SK-N-SH treated with all-trans-retinoic acid at 6 μM for 48 hours (cell line): Measurements from ENCODE around the gene SSBP2.

ENCODE experiments used
- ATAC-seq: fragments of 200-7000 bp; cut with Tn5 transposase; 3 replicates; pipeline ENCODE4 v1.9.1; 2020; ENCODE audit warnings: mild to moderate bottlenecking, moderate library complexity
- ARNTL ChIP-seq: fragments of 450-650 bp; formaldehyde crosslinking; IDR thresholded peaks from 2 replicates; pipeline ENCODE4 v1.5.0; 2020; ENCODE audit warnings: low read depth, mild to moderate bottlenecking, moderate library complexity, borderline replicate concordance
- BACH2 ChIP-seq: fragments of 250-450 bp; sonication (Bioruptor Pico); IDR thresholded peaks from 2 replicates; pipeline ENCODE4 v1.9.0; 2021; ENCODE audit warnings: mild to moderate bottlenecking, borderline replicate concordance
- CSDC2 ChIP-seq: fragments of 250-450 bp; sonication (Bioruptor Pico); IDR thresholded peaks from 2 replicates; pipeline ENCODE4 v1.5.0; 2020; ENCODE audit warnings: mild to moderate bottlenecking, moderate library complexity
- GLIS3 ChIP-seq: fragments of 250-450 bp; sonication (Bioruptor Pico); IDR thresholded peaks from 2 replicates; pipeline ENCODE4 v1.5.0; 2020; ENCODE audit warnings: mild to moderate bottlenecking, moderate library complexity
- ISL1 ChIP-seq: fragments of 250-450 bp; sonication (Bioruptor Pico); IDR thresholded peaks from 2 replicates; pipeline ENCODE4 v2.1.2; 2022; ENCODE audit warnings: mild to moderate bottlenecking, moderate library complexity
- OSR1 ChIP-seq: fragments of 250-450 bp; sonication (Bioruptor Pico); IDR thresholded peaks from 2 replicates; pipeline ENCODE4 v1.8.0; 2022; ENCODE audit warnings: moderate library complexity, mild to moderate bottlenecking, inconsistent platforms
- POU6F1 ChIP-seq: fragments of 250-450 bp; sonication (Bioruptor Pico); IDR thresholded peaks from 2 replicates; pipeline ENCODE4 v1.8.0; 2021; ENCODE audit warnings: low read depth, mild to moderate bottlenecking, moderate library complexity, borderline replicate concordance
- RARB ChIP-seq: fragments of 250-450 bp; sonication (Bioruptor Pico); IDR thresholded peaks from 2 replicates; pipeline ENCODE4 v1.8.0; 2021; ENCODE audit warnings: mild to moderate bottlenecking, moderate library complexity
- SNAI2 ChIP-seq: fragments of 250-450 bp; sonication (Bioruptor Pico); IDR thresholded peaks from 2 replicates; pipeline ENCODE4 v1.5.0; 2020; ENCODE audit warnings: mild to moderate bottlenecking, moderate library complexity
- TCF4 ChIP-seq: fragments of 250-450 bp; sonication (Bioruptor Pico); IDR thresholded peaks from 2 replicates; pipeline ENCODE4 v1.8.0; 2021; ENCODE audit warnings: mild to moderate bottlenecking, moderate library complexity, borderline replicate concordance
- ZFP3 ChIP-seq: fragments of 250-450 bp; sonication (Bioruptor Pico); IDR thresholded peaks from 2 replicates; pipeline ENCODE4 v1.5.0; 2020; ENCODE audit warnings: mild to moderate bottlenecking, moderate library complexity
- ZNF565 ChIP-seq: fragments of 450-650 bp; formaldehyde crosslinking; conservative IDR thresholded peaks from 2 replicates; pipeline ENCODE4 v1.5.0; 2020; ENCODE audit warnings: low read depth, mild to moderate bottlenecking, moderate library complexity
- ZNF70 ChIP-seq: fragments of 450-650 bp; formaldehyde crosslinking; IDR thresholded peaks from 2 replicates; pipeline ENCODE4 v1.5.0; 2020; ENCODE audit warnings: mild to moderate bottlenecking, moderate library complexity
- ZNF8 ChIP-seq: fragments of 450-650 bp; formaldehyde crosslinking; IDR thresholded peaks from 2 replicates; pipeline ENCODE4 v1.5.0; 2020; ENCODE audit warnings: mild to moderate bottlenecking, moderate library complexity
- TF ChIP-seq, protein P1 (sequence below): fragments of 250-450 bp; sonication (Bioruptor Pico); IDR thresholded peaks from 2 replicates; pipeline ENCODE4 v1.5.0; 2020; ENCODE audit warnings: mild to moderate bottlenecking, moderate library complexity
- TF ChIP-seq, protein P2 (sequence below): fragments of 250-450 bp; sonication (Bioruptor Pico); IDR thresholded peaks from 2 replicates; pipeline ENCODE4 v1.5.1; 2021; ENCODE audit warnings: mild to moderate bottlenecking, moderate library complexity
- TF ChIP-seq, protein P3 (sequence below): fragments of 250-450 bp; sonication (Bioruptor Pico); IDR thresholded peaks from 2 replicates; pipeline ENCODE4 v1.8.0; 2020; ENCODE audit warnings: mild to moderate bottlenecking, moderate library complexity, borderline replicate concordance

Gene SSBP2

DNA sequence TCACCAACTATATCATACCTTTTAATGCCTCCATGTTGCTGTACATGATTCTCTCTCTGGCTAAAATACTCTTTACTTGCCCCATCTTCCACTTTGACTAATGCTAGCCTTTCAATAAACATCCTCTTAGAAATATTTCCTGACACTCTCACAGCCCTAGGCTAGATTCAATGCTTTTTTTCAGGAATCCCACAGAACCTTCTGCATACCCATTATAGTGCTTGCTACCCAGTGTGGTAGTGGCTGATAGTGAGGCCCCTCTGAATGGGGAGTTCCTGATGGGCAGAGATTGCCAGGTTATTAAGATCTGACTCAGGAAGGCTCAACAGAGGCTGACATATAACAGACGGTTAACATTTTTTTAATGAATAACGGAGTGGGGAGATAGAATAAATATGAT is 11.6 kb downstream of the SSBP2 start:
- TF ChIP-seq, protein P1, sequence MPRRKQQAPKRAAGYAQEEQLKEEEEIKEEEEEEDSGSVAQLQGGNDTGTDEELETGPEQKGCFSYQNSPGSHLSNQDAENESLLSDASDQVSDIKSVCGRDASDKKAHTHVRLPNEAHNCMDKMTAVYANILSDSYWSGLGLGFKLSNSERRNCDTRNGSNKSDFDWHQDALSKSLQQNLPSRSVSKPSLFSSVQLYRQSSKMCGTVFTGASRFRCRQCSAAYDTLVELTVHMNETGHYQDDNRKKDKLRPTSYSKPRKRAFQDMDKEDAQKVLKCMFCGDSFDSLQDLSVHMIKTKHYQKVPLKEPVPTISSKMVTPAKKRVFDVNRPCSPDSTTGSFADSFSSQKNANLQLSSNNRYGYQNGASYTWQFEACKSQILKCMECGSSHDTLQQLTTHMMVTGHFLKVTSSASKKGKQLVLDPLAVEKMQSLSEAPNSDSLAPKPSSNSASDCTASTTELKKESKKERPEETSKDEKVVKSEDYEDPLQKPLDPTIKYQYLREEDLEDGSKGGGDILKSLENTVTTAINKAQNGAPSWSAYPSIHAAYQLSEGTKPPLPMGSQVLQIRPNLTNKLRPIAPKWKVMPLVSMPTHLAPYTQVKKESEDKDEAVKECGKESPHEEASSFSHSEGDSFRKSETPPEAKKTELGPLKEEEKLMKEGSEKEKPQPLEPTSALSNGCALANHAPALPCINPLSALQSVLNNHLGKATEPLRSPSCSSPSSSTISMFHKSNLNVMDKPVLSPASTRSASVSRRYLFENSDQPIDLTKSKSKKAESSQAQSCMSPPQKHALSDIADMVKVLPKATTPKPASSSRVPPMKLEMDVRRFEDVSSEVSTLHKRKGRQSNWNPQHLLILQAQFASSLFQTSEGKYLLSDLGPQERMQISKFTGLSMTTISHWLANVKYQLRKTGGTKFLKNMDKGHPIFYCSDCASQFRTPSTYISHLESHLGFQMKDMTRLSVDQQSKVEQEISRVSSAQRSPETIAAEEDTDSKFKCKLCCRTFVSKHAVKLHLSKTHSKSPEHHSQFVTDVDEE = no peak
- TF ChIP-seq, protein P2, sequence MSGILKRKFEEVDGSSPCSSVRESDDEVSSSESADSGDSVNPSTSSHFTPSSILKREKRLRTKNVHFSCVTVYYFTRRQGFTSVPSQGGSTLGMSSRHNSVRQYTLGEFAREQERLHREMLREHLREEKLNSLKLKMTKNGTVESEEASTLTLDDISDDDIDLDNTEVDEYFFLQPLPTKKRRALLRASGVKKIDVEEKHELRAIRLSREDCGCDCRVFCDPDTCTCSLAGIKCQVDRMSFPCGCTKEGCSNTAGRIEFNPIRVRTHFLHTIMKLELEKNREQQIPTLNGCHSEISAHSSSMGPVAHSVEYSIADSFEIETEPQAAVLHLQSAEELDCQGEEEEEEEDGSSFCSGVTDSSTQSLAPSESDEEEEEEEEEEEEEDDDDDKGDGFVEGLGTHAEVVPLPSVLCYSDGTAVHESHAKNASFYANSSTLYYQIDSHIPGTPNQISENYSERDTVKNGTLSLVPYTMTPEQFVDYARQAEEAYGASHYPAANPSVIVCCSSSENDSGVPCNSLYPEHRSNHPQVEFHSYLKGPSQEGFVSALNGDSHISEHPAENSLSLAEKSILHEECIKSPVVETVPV (CRISPR knock-in tag) = no peak
- no peak for ATAC-seq

DNA sequence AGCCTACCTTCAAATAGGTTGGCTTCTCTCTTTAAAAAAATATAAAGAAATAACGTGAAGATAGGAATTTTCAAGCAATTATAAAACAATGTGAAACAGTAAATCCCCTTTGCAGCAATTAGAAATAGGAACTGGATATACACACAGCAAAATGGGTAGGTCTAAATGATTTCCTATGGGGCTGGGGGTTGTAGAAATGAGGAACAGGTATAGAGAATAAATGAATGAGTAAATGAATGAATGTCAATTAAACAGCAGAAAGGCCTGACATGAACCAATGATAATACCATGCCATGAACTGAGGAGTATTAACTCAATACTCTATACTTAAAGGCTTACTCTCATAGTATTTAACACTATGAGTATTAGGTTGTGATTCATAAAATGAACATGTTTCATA is 21.6 kb downstream of the SSBP2 start:
- ATAC-seq = no peak
- TF ChIP-seq ZNF8 = no peak
- TF ChIP-seq ZNF565 (CRISPR knock-in tag) = no peak
- TF ChIP-seq ISL1 = no peak
- TF ChIP-seq, protein P1 = no peak
- TF ChIP-seq, all 23 proteins: peak for 0

DNA sequence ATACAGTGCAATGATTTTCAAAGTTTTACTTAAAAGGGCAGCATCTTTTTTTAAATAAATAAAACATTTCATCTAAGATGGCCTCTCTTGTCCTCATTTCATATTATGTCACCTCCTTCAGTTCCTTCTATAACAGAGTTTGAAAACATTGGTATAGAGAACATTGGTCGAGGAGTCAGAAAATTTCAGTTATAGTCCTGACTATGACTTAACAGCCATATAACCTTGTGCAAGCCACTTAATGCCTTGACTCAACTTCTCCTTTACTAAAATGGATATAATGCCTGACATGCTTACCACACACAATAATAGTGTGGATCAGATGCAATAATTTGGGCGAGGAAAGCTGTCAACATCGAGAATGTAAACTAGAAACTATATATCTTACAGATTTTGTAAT is 22.6 kb downstream of the SSBP2 start:
- TF ChIP-seq CSDC2 (CRISPR knock-in tag) (no peak), SNAI2 (CRISPR knock-in tag) (no peak), ARNTL (no peak), OSR1 (no peak), ZFP3 (CRISPR knock-in tag) (no peak), TCF4 (CRISPR knock-in tag) (no peak), ZNF70 (CRISPR knock-in tag) (no peak), RARB (CRISPR knock-in tag) (no peak), BACH2 (no peak), GLIS3 (no peak), ZNF8 (no peak), POU6F1 (no peak)
- TF ChIP-seq, protein P3, sequence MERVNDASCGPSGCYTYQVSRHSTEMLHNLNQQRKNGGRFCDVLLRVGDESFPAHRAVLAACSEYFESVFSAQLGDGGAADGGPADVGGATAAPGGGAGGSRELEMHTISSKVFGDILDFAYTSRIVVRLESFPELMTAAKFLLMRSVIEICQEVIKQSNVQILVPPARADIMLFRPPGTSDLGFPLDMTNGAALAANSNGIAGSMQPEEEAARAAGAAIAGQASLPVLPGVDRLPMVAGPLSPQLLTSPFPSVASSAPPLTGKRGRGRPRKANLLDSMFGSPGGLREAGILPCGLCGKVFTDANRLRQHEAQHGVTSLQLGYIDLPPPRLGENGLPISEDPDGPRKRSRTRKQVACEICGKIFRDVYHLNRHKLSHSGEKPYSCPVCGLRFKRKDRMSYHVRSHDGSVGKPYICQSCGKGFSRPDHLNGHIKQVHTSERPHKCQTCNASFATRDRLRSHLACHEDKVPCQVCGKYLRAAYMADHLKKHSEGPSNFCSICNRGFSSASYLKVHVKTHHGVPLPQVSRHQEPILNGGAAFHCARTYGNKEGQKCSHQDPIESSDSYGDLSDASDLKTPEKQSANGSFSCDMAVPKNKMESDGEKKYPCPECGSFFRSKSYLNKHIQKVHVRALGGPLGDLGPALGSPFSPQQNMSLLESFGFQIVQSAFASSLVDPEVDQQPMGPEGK (CRISPR knock-in tag) = no peak
- TF ChIP-seq, protein P2 (CRISPR knock-in tag) = no peak
- TF ChIP-seq, protein P1 = no peak
- ATAC-seq = no peak
